ENCODE results near the gene DDX43. TPM values are rescaled to one million over a fixed set of nuclear protein-coding genes. Genes with fewer than 3 reads are reported as not detected.

DDX43 gene
- total RNA-seq (ENCODE audit: unreplicated experiment) = not detected
- long read RNA-seq = 0 reads

GRCh38 chr6:73394577-73395354 lies at the start of gene DDX43:
DDX43 (plus strand) TSS chr6:73394828; CDS start chr6:73394906, 78 bp downstream.
- H3K36me3 Mint-ChIP-seq (ENCODE audit: low read depth, unreplicated experiment) = no peaks in the 10 kb centered on the region
- no peak within 1 kb of the TSS for H3K4me3 Mint-ChIP-seq (ENCODE audit: unreplicated experiment)
- no peaks in the 10 kb centered on the region for H3K9me3 Mint-ChIP-seq (ENCODE audit: unreplicated experiment)
- no peak for DNase-seq (ENCODE audit: low spot score)
- H3K27me3 Mint-ChIP-seq (ENCODE audit: unreplicated experiment) = no peaks in the 10 kb centered on the region
- H3K4me1 Mint-ChIP-seq (ENCODE audit: unreplicated experiment) = peaks cover 11% of the 10 kb centered on the region
- H3K27ac Mint-ChIP-seq (ENCODE audit: unreplicated experiment) = no peak within 1 kb of the TSS
- no peak for TF ChIP-seq CTCF (IDR thresholded peaks at IDR 0.05; ENCODE audit: unreplicated experiment)

GRCh38 chr6:73348550-73349204 lies 46.0 kb upstream of the DDX43 start:
- Mint-ChIP-seq H3K36me3 (ENCODE audit: low read depth, unreplicated experiment) (no peaks in the 10 kb centered on the region), H3K27me3 (ENCODE audit: unreplicated experiment) (no peaks in the 10 kb centered on the region), H3K27ac (ENCODE audit: unreplicated experiment) (no peak overlapping the region), H3K4me3 (ENCODE audit: unreplicated experiment) (no peak overlapping the region), H3K9me3 (ENCODE audit: unreplicated experiment) (no peaks in the 10 kb centered on the region), H3K4me1 (ENCODE audit: unreplicated experiment) (peaks cover 5% of the 10 kb centered on the region)
- DNase-seq (ENCODE audit: low spot score) = no peak
- no peak for TF ChIP-seq CTCF (IDR thresholded peaks at IDR 0.05; ENCODE audit: unreplicated experiment)

- Mint-ChIP-seq H3K27me3 (ENCODE audit: unreplicated experiment) (no peaks in the 10 kb centered on the region), H3K4me3 (ENCODE audit: unreplicated experiment) (no peak overlapping the region), H3K27ac (ENCODE audit: unreplicated experiment) (no peak overlapping the region)
These were observed 45.3 kb upstream of the DDX43 start for GRCh38 chr6:73349311-73349710.

GRCh38 chr6:73353636-73354593 lies 40.7 kb upstream of the DDX43 start, which contains the start of gene DPPA5:
DPPA5 (minus strand) TSS chr6:73354276; CDS start chr6:73354225, 51 bp downstream.
- peaks cover 2% of the 10 kb centered on the region for H3K36me3 Mint-ChIP-seq (ENCODE audit: low read depth, unreplicated experiment)
- TF ChIP-seq CTCF (IDR thresholded peaks at IDR 0.05; ENCODE audit: unreplicated experiment) = no peak
- no peaks in the 10 kb centered on the region for H3K9me3 Mint-ChIP-seq (ENCODE audit: unreplicated experiment)
- DNase-seq (ENCODE audit: low spot score) = no peak
- no peak within 1 kb of the TSS for H3K4me3 Mint-ChIP-seq (ENCODE audit: unreplicated experiment)
- H3K27me3 Mint-ChIP-seq (ENCODE audit: unreplicated experiment) = no peaks in the 10 kb centered on the region
- H3K27ac Mint-ChIP-seq (ENCODE audit: unreplicated experiment) = peak within 1 kb of the TSS; percentile 24
- H3K4me1 Mint-ChIP-seq (ENCODE audit: unreplicated experiment) = peaks cover 5% of the 10 kb centered on the region

More at GRCh38 chr6:73349311-73349710, 45.3 kb upstream of the DDX43 start:
- no peak for DNase-seq (ENCODE audit: low spot score)
- no peaks in the 10 kb centered on the region for H3K9me3 Mint-ChIP-seq (ENCODE audit: unreplicated experiment)
- TF ChIP-seq CTCF (IDR thresholded peaks at IDR 0.05; ENCODE audit: unreplicated experiment) = no peak
- no peaks in the 10 kb centered on the region for H3K36me3 Mint-ChIP-seq (ENCODE audit: low read depth, unreplicated experiment)
- H3K4me1 Mint-ChIP-seq (ENCODE audit: unreplicated experiment) = peaks cover 5% of the 10 kb centered on the region
